ENCODE measurements around the gene PGPEP1. TPM values are rescaled to one million over a fixed set of nuclear protein-coding genes. Genes with fewer than 3 reads are reported as not detected.

Gene PGPEP1, protein sequence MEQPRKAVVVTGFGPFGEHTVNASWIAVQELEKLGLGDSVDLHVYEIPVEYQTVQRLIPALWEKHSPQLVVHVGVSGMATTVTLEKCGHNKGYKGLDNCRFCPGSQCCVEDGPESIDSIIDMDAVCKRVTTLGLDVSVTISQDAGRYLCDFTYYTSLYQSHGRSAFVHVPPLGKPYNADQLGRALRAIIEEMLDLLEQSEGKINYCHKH
- total RNA-seq, result 10 to 100 TPM; 27.3 to 27.7 TPM
- polyA plus RNA-seq, result 12.2 TPM

DNA sequence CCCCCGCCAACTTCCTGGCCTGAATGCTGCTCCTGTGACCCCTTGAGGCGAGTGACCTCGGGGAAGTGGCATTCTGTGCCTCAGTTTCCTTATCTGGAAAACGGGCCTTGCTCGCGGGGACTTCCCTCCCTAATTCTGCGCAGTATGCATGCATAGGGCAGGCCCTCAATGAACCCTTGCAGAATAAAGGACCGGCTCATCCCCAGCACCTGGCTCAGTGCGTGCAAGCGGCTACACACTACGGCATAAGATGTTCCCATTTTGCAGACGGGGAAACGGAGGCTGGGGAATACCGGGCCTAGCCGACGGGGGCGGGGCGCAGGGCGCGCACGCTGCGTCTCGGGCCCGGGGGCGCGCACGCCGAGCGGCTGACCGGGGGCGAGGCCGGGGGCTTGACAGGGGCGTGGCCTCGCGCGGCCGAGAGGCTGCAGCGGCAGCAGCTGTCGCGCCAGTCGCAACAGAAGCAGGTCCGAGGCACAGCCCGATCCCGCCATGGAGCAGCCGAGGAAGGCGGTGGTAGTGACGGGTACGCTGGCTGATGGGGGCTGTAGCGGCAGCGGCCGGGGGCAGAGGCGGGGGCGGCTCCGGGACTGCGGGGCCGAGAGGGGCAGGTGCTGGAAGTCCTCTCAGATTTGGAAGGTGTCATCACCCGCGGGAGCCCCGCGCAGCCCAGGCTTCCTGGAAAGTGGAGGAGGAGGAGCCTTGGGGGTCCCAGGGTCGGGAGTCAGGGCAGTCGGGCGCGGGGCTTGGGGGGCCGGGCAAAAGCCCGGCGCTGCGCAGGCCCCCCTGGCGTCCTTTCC lies at the start of gene PGPEP1:
PGPEP1 (plus strand) TSS at position 409 of the 800 bp plus-strand sequence; CDS start at position 493, 84 bp downstream.
- H3K9me3 Mint-ChIP-seq, result no peaks in the 10 kb centered on the region

DNA sequence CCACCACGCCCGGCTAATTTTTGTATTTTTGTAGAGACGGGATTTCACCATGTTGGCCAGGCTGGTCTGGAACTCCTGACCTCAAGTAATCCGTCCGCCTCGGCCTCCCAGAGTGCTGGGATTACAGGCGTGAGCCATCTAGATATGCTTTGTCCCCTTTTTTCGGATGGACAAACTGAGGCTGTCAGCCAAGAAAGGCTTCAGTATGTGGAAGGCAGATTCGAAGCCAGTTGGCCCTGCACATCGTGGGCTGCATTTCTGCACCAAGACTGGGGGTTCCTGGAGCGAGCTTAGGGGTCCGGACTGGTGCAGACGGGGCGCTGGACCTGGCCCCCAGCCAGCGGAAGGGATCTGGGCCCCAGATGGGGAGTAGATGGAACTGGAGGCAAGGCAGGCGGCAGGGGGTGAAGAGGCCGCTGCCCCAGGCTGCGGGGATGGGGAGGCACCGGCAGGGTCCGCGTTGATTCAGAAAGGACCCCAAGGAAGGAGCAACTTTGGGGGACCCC lies 49.3 kb upstream of the PGPEP1 start:
- peaks cover 52% of the 10 kb centered on the region for H3K4me1 ChIP-seq (ENCODE audit: insufficient read depth, low read length)

More for the DNA sequence above, at the start of gene PGPEP1:
- peak within 1 kb of the TSS; percentile 82 for H3K27ac ChIP-seq (ENCODE audit: low read depth, low read length)
- peaks cover 4% of the 10 kb centered on the region for H3K36me3 ChIP-seq (ENCODE audit: insufficient read depth, low read length)
- H3K27ac Mint-ChIP-seq, result peak within 1 kb of the TSS; percentile 73 to 95 (median 90)
- peak within 1 kb of the TSS; percentile 81 for H3K4me3 ChIP-seq (ENCODE audit: low read length)
- H3K27me3 ChIP-seq (ENCODE audit: insufficient read depth, low read length, poor library complexity, severe bottlenecking), result no peaks in the 10 kb centered on the region
- no peaks in the 10 kb centered on the region for H3K9me3 ChIP-seq (ENCODE audit: low read length)
- peaks cover 10 to 24% (median 24%) of the 10 kb centered on the region in 3 donors for H3K4me1 Mint-ChIP-seq
- CTCF ChIA-PET, result interaction anchor here (1.5 to 18.4 kb wide), 3 partner anchors 12 to 65 kb away, joined by 4 to 436 read pairs (median 13); partner anchors contain the start of genes IQCN and JUND
- H3K4me1 ChIP-seq (ENCODE audit: insufficient read depth, low read length), result peaks cover 18% of the 10 kb centered on the region
- H3K27me3 Mint-ChIP-seq, result peaks cover 0 to 2% of the 10 kb centered on the region in 2 donors
- POLR2A ChIA-PET, result interaction anchor here (1.0 to 2.8 kb wide), 3 partner anchors 17 to 60 kb away, joined by 3 to 18 read pairs (median 4); partner anchors contain the start of genes JUND and LSM4
- H3K4me3 Mint-ChIP-seq, result peak within 1 kb of the TSS; percentile 83 to 99 (median 90)
- peaks cover 0 to 34% (median 3%) of the 10 kb centered on the region in 3 donors for H3K36me3 Mint-ChIP-seq
- peak; percentile 50 to 66 (median 58) for DNase-seq

GRCh38 chr19:18291590-18292461 lies 48.6 kb upstream of the PGPEP1 start:
- Histone ChIP-seq H3K36me3 (ENCODE audit: insufficient read depth, low read length) (no peaks in the 10 kb centered on the region), H3K4me3 (ENCODE audit: low read length) (peak overlapping the region; percentile 86), H3K27ac (ENCODE audit: low read depth, low read length) (peak overlapping the region; percentile 99), H3K27me3 (ENCODE audit: insufficient read depth, low read length, poor library complexity, severe bottlenecking) (no peaks in the 10 kb centered on the region), H3K4me1 (ENCODE audit: insufficient read depth, low read length) (peaks cover 52% of the 10 kb centered on the region), H3K9me3 (ENCODE audit: low read length) (no peaks in the 10 kb centered on the region)
- Mint-ChIP-seq H3K4me1 (peaks cover 41 to 62% (median 61%) of the 10 kb centered on the region in 3 donors), H3K27ac (peak overlapping the region; percentile 96 to 99 (median 97)), H3K4me3 (peak overlapping the region; percentile 80 to 95 (median 90)), H3K27me3 (peaks cover 0 to 3% of the 10 kb centered on the region in 2 donors), H3K36me3 (peaks cover 0 to 3% (median 0%) of the 10 kb centered on the region in 3 donors), H3K9me3 (peaks cover 0 to 1% (median 0%) of the 10 kb centered on the region in 5 donors)
- CTCF ChIA-PET, result interaction anchor here (0.9 to 6.5 kb wide), 6 partner anchors 8 to 127 kb away, joined by 3 to 96 read pairs (median 4); partner anchors contain the start of genes JUND, LSM4 and SSBP4
- peak; percentile 75 to 89 (median 81) for DNase-seq
- POLR2A ChIA-PET, result interaction anchor here (0.9 to 5.0 kb wide), 8 partner anchors 7 to 125 kb away, joined by 3 to 192 read pairs (median 9); partner anchors contain the start of genes JUND and LSM4

More for the DNA sequence above, 49.3 kb upstream of the PGPEP1 start:
- Mint-ChIP-seq H3K27ac (peak overlapping the region; percentile 94 to 99 (median 96)), H3K4me1 (peaks cover 46 to 68% (median 64%) of the 10 kb centered on the region in 3 donors), H3K27me3 (peaks cover 0 to 3% of the 10 kb centered on the region in 2 donors), H3K9me3 (peaks cover 0 to 1% (median 0%) of the 10 kb centered on the region in 5 donors), H3K36me3 (peaks cover 0 to 3% (median 0%) of the 10 kb centered on the region in 3 donors), H3K4me3 (peak overlapping the region; percentile 15 to 95 (median 85))
- Histone ChIP-seq H3K27ac (ENCODE audit: low read depth, low read length) (peak overlapping the region; percentile 99), H3K4me3 (ENCODE audit: low read length) (peak overlapping the region; percentile 86), H3K36me3 (ENCODE audit: insufficient read depth, low read length) (no peaks in the 10 kb centered on the region), H3K9me3 (ENCODE audit: low read length) (no peaks in the 10 kb centered on the region), H3K27me3 (ENCODE audit: insufficient read depth, low read length, poor library complexity, severe bottlenecking) (no peaks in the 10 kb centered on the region)
- DNase-seq, result peak in 1 of 5 donors; percentile 62
- ChIA-PET CTCF (interaction anchor here (1.3 to 6.5 kb wide), 3 partner anchors 11 to 16 kb away, joined by 4 to 96 read pairs (median 35); partner anchors contain the start of gene JUND), POLR2A (interaction anchor here (2.1 to 5.0 kb wide), 4 partner anchors 10 to 31 kb away, joined by 6 to 192 read pairs (median 38); partner anchors contain the start of genes JUND and LSM4)

- peaks cover 0 to 3% (median 0%) of the 10 kb centered on the region in 3 donors for H3K36me3 Mint-ChIP-seq
- CTCF ChIA-PET, result interaction anchor here (0.9 to 6.5 kb wide), 8 partner anchors 9 to 127 kb away, joined by 3 to 96 read pairs (median 4); partner anchors contain the start of genes JUND, LSM4 and SSBP4
- H3K4me3 Mint-ChIP-seq, result peak overlapping the region; percentile 80 to 95 (median 90)
- H3K4me1 Mint-ChIP-seq, result peaks cover 38 to 61% (median 59%) of the 10 kb centered on the region in 3 donors
- H3K4me3 ChIP-seq (ENCODE audit: low read length), result peak overlapping the region; percentile 86
- no peaks in the 10 kb centered on the region for H3K27me3 ChIP-seq (ENCODE audit: insufficient read depth, low read length, poor library complexity, severe bottlenecking)
- H3K36me3 ChIP-seq (ENCODE audit: insufficient read depth, low read length), result no peaks in the 10 kb centered on the region
- peaks cover 52% of the 10 kb centered on the region for H3K4me1 ChIP-seq (ENCODE audit: insufficient read depth, low read length)
- peak overlapping the region; percentile 96 to 99 (median 97) for H3K27ac Mint-ChIP-seq
- peaks cover 0 to 3% of the 10 kb centered on the region in 2 donors for H3K27me3 Mint-ChIP-seq
- no peaks in the 10 kb centered on the region for H3K9me3 ChIP-seq (ENCODE audit: low read length)
- peak in 1 of 5 donors; percentile 61 for DNase-seq
- peaks cover 0 to 1% (median 0%) of the 10 kb centered on the region in 5 donors for H3K9me3 Mint-ChIP-seq
- POLR2A ChIA-PET, result interaction anchor here (0.9 to 5.0 kb wide), 8 partner anchors 8 to 124 kb away, joined by 3 to 192 read pairs (median 9); partner anchors contain the start of genes JUND and LSM4
- H3K27ac ChIP-seq (ENCODE audit: low read depth, low read length), result peak overlapping the region; percentile 99
Observed at GRCh38 chr19:18292462-18292809, 48.0 kb upstream of the PGPEP1 start.

GRCh38 chr19:18292810-18293641 lies 47.4 kb upstream of the PGPEP1 start:
- H3K9me3 ChIP-seq (ENCODE audit: low read length), result no peaks in the 10 kb centered on the region
- POLR2A ChIA-PET, result interaction anchor here (0.9 to 5.0 kb wide), 8 partner anchors 8 to 124 kb away, joined by 3 to 192 read pairs (median 9); partner anchors contain the start of genes JUND and LSM4
- peak overlapping the region; percentile 99 for H3K27ac ChIP-seq (ENCODE audit: low read depth, low read length)
- Mint-ChIP-seq H3K9me3 (peaks cover 0 to 1% (median 0%) of the 10 kb centered on the region in 5 donors), H3K4me1 (peaks cover 38 to 61% (median 59%) of the 10 kb centered on the region in 3 donors), H3K27ac (peak overlapping the region; percentile 96 to 100 (median 98)), H3K4me3 (peak overlapping the region; percentile 80 to 95 (median 90)), H3K36me3 (peaks cover 0 to 3% (median 0%) of the 10 kb centered on the region in 3 donors), H3K27me3 (peaks cover 0 to 3% of the 10 kb centered on the region in 2 donors)
- peaks cover 52% of the 10 kb centered on the region for H3K4me1 ChIP-seq (ENCODE audit: insufficient read depth, low read length)
- H3K36me3 ChIP-seq (ENCODE audit: insufficient read depth, low read length), result no peaks in the 10 kb centered on the region
- H3K4me3 ChIP-seq (ENCODE audit: low read length), result peak overlapping the region; percentile 86
- CTCF ChIA-PET, result interaction anchor here (1.0 to 6.5 kb wide), 7 partner anchors 9 to 126 kb away, joined by 3 to 96 read pairs (median 4); partner anchors contain the start of genes JUND, LSM4 and SSBP4
- no peaks in the 10 kb centered on the region for H3K27me3 ChIP-seq (ENCODE audit: insufficient read depth, low read length, poor library complexity, severe bottlenecking)
- DNase-seq, result peak in 1 of 5 donors; percentile 60

Measured in CD8-positive, alpha-beta memory T cell (primary cell).